ENCODE results near the gene RAPGEF2.
"Not testable (repeated sequence)": the region's sequence is repeated elsewhere in the genome, so short reads cannot be mapped to it uniquely, and the experiment has no call there.

The RAPGEF2 gene

GRCh38 chr4:159368320-159368719, 265.4 kb downstream of the RAPGEF2 start:
- no peak for DNase-seq (ENCODE audit: low read depth in 2 of 2)

- no peak for DNase-seq (ENCODE audit: low read depth in 2 of 2)
Measured at GRCh38 chr4:159369256-159369655, 266.4 kb downstream of the RAPGEF2 start.

DNA sequence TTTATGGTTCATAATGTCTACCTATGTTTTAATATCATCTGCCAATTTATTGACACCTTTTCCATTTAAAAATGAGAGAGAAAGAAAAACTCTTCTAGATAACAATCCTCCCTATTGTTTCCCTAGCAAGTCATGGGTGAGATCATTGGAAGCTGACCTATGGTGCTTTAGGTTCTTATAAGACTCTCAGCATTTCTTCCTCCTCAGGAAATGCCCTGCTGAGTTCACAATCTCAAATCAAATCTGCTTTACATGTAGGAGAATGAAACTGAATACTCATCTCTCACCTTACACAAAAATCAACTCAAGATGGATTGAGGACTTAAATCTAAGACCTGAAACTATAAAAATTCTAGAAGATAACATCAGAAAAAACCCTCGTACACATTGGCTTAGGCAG, 267.4 kb downstream of the RAPGEF2 start:
- no peak for DNase-seq (ENCODE audit: low read depth in 2 of 2)

DNA sequence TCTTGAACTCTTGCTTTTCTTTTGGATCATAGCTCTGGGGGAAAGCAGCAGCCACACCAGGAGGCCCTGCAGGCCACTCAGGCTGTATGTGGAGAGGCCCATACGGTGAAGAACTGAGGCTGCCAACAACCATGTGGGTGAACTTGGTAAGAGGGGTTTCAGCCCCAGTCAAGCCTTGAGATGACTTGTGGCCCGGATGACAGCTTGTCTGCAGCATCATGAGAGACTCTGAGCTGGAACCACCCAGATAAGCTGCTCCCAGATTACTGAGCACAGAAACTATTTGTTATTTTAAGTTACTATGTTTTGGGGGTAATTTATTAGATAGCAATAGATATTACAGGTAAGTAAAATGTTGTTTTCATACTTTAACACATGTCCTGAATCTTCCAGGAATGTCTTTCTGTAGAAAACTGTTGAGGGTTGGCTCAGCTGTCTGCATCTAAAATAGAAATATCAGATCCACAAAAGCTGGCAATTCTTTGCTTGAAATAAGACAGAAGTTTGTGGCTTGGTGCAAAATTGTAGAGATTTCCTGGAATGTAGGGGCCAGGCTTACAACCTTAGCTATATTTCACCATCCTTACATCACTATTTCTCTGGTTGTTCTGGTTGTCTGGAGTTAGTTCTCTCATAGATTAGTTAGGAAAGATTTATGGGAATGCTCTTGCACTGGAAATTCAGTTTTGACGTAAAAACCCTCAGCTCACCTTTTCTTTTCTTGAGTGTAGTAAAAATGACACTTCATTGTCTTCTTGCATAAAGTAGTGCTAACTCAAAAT, 272.1 kb downstream of the RAPGEF2 start:
- DNase-seq (ENCODE audit: low read depth in 2 of 2): no peak

DNA sequence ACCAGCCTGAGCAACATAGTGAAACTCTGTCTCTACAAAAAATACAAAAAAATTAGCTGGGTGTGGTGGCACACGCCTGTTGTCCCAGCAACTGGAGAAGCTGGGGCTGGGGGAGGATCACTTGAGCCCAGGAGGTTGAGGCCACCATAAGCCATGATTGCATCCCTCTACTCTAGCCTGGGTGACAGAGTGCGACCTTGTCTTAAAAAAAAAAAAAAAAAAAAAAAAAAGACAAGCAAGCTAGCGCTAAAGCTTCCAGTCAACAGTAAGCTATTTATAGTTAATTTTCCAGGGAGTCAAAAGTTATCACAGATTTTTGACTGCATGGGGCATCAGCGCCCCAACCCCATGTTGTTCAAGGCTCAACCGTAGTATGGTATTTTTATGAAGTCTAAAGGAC, 273.4 kb downstream of the RAPGEF2 start:
- DNase-seq (ENCODE audit: low read depth in 2 of 2): no peak

GRCh38 chr4:159378056-159378616, 275.3 kb downstream of the RAPGEF2 start:
- DNase-seq (ENCODE audit: low read depth in 2 of 2): no peak

DNA sequence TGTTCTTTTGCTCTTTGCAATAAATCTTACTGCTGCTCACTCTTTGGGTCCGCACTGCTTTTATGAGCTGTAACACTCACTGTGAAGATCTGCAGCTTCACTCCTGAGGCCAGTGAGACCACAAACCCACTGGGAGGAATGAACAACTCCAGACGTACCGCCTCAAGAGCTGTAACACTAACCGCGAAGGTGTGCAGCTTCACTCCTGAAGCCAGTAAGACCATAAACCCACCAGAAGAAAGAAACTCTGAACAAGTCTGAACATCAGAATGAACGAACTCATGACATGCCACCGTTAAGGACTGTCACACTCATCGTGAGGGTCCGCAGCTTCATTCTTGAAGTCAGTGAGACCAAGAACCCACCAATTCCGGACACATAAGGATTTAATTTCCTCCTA, 276.2 kb downstream of the RAPGEF2 start:
- not testable (repeated sequence) for DNase-seq (ENCODE audit: low read depth in 2 of 2)

GRCh38 chr4:159379836-159380235, 277.0 kb downstream of the RAPGEF2 start:
- no peak for DNase-seq (ENCODE audit: low read depth in 2 of 2)

- DNase-seq (ENCODE audit: low read depth in 2 of 2): no peak
Measured at GRCh38 chr4:159382856-159383561, 280.1 kb downstream of the RAPGEF2 start.

DNA sequence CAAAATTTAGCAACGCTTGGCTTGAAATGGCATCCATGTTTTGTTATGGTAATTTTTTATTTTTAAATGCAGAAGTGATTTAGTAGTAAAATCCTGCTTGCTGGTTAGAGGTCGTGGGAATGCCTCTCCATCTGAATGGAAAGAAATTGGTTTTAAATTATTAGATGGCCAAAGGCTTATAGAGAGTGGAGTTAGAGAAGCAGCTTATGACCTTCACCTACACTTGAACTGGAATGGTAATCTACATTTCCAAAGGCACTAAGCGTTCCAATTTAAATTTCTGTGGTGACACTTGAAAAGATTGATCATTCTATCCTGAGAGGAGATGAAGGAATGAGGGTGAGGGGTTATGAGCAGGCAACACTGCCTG, 280.7 kb downstream of the RAPGEF2 start:
- no peak for DNase-seq (ENCODE audit: low read depth in 2 of 2)

- DNase-seq (ENCODE audit: low read depth in 2 of 2): no peak
Measured at GRCh38 chr4:159384017-159384416, 281.1 kb downstream of the RAPGEF2 start.

DNA sequence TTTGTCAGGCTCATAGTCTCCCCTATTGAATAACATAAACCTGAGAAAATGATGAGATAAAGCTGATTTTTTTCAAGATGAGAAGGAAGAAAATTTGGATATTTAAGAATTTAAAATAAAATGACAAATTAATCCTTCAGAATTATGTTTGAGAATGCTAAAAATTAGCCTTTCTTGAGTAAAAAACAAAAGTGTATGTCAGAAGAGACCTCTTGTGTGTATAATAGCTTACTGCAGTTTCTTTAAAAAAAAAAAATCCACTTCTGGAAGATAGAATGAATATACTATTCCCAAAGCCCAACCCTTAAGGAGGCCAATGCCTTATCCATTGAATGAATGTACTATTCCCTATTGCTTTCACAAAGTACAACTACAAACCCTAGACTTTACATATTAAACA, 281.8 kb downstream of the RAPGEF2 start:
- no peak for DNase-seq (ENCODE audit: low read depth in 2 of 2)

- no peak for DNase-seq (ENCODE audit: low read depth in 2 of 2)
Measured at GRCh38 chr4:159386620-159387019, 283.7 kb downstream of the RAPGEF2 start.

GRCh38 chr4:159389756-159390155, 286.9 kb downstream of the RAPGEF2 start:
- DNase-seq (ENCODE audit: low read depth in 2 of 2): no peak

DNA sequence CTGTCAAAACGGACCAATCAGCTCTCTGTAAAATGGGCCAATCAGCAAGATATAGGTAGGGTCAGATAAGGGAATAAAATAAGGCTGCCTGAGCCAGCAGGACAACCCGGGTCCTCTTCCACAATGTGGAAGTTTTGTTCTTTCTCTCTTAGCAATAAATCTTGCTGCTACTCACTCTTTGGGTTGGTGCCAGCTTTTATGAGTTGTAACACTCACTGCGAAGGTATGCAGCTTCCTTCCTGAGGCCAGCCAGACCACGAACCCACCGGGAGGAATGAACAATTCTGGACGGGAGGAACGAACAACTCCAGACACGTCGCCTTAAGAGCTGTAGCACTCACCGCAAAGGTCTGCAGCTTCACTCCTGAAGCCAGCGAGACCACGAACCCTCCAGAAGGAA, 287.8 kb downstream of the RAPGEF2 start:
- no peak for DNase-seq (ENCODE audit: low read depth in 2 of 2)

DNA sequence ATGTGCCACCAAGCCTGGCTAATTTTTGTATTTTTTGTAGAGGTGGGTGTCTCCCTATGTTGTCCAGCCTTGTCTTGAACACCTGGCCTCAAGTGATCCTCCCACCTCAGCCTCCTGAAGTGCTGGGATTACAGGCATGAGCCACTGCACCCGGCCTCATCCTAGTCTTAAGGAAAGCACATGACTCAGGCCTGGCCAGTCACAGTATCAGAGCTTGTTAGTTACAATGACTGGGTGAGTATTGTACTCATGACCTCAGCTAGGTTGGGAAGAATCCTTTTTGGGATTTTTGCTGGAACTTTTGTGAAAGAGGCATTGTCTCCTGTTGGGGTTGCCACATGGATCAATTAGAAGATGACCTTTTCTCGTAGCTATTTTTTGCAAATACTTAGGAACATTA, 292.8 kb downstream of the RAPGEF2 start:
- no peak for DNase-seq (ENCODE audit: low read depth in 2 of 2)

GRCh38 chr4:159396151-159396550, 293.3 kb downstream of the RAPGEF2 start:
- no peak for DNase-seq (ENCODE audit: low read depth in 2 of 2)

- no peak for DNase-seq (ENCODE audit: low read depth in 2 of 2)
Measured at GRCh38 chr4:159398236-159398638, 295.4 kb downstream of the RAPGEF2 start.

- no peak for DNase-seq (ENCODE audit: low read depth in 2 of 2)
Measured at GRCh38 chr4:159400558-159401225, 297.8 kb downstream of the RAPGEF2 start.

DNA sequence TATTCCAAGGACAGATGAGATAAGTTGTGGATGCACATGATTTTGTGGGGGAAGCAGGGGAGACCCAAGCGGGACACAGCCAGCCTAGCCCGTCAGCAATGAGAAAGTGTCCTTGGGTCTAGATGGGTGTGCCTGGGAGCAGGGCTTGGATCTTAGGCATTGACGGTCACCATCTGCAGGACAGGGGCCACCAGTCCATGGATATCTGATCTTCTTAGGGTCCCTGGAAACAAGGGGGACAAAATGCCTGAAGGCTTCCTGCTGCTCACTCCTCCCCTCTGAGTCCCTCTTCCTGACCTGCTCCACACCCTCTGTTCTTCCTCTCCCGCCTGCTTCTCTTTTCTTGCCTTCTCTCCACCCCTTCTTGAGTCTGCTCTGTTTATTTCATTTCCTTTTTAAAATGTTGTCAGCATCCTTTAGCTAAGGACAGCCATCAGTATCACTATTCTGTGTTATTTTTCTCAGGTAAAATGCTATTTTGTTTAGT, 298.4 kb downstream of the RAPGEF2 start:
- DNase-seq (ENCODE audit: low read depth in 2 of 2): no peak

DNA sequence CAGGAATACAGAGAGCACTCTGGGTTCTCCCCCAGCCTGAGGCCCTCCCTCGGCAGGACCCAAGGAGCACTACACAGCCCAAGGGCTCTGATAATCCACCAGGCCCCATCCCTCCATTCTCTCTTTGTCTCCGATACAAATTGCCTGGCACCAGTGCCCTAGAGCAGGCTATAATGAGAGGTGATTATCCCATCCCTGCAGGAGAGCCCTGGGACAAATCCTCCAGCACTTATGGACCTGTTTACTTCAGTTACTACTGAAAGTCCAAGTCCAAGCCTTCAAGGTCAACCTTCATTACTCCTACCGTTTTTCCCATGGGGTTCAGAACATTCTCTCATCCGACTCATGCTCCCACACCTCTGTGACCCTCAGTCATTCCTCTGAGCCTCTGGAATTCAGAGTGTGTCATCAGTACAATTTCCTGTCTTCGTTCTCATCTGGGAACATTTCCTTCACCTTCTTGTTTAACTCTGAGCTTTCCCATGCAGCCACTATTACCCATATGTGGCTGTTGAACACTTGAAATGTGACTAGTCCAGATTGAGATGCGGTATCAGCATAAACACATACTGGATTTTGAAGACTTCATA, 299.0 kb downstream of the RAPGEF2 start:
- DNase-seq (ENCODE audit: low read depth in 2 of 2): no peak

All from stimulated activated CD4-positive, alpha-beta T cell treated with anti-CD3 and anti-CD28 coated beads, Interleukin-1b, Interleukin-23, amount 100 ng/mL, for 4 hours (primary cell).